Gastrocnemius medialis (tissue), 4 donors: ENCODE data around the gene MIB1. TPM values are rescaled to one million over a fixed set of nuclear protein-coding genes. Genes with fewer than 3 reads are reported as not detected.

Experiments
- ATAC-seq, 2 donors: fragments of 150-250 bp; one replicate each; pipeline ENCODE4 v1.9.1; 2016
- DNase-seq, 2 donors: peaks; one replicate each; pipeline ENCODE4 v3.0.0-alpha.2; 2019
- H3K27ac ChIP-seq, 4 donors: fragments of 200-600 bp; sonication (generic); 1 replicate in 1 of 4; 2 replicates in 3 of 4; pipeline ENCODE4 v1.5.1; 2016 to 2018; ENCODE audit warnings: mild to moderate bottlenecking in 2 of 4, moderate library complexity in 1 of 4
- H3K27me3 ChIP-seq, 3 donors: fragments of 200-600 bp; sonication (generic) in 2 of 3; 1 replicate in 1 of 3; 2 replicates in 2 of 3; pipeline versions ENCODE4 v1.5.1 to v1.6.0; 2016 to 2019; ENCODE audit warnings: mild to moderate bottlenecking in 1 of 3, moderate library complexity in 1 of 3
- H3K36me3 ChIP-seq, 2 donors: fragments of 200-600 bp; sonication (generic) in 1 of 2; one replicate each; pipeline ENCODE4 v1.5.1; 2017 to 2018
- H3K4me1 ChIP-seq, 2 donors: fragments of 200-600 bp; sonication (generic) in 1 of 2; one replicate each; pipeline ENCODE4 v1.5.1; 2016 to 2017; ENCODE audit warnings: mild to moderate bottlenecking in 2 of 2
- H3K4me3 ChIP-seq, 4 donors: fragments of 200-600 bp; sonication (generic) in 3 of 4; 1 replicate in 1 of 4; 2 replicates in 3 of 4; pipeline ENCODE4 v1.5.1; 2016 to 2019; ENCODE audit warnings: mild to moderate bottlenecking in 2 of 4
- H3K9me3 ChIP-seq, 3 donors: fragments of 200-600 bp; sonication (generic) in 2 of 3; 1 replicate in 1 of 3; 2 replicates in 2 of 3; pipeline ENCODE4 v1.5.1; 2016 to 2019
- POLR2A ChIP-seq, 2 donors: fragments of 450-650 bp; IDR thresholded peaks; one replicate each; pipeline ENCODE4 v1.6.1; 2017; ENCODE audit warnings: antibody characterized with exemption in 2 of 2, mild to moderate bottlenecking in 2 of 2, moderate library complexity in 2 of 2
- in situ Hi-C, 4 donors: fragments of 200-750 bp; cut with MboI; loops; one replicate each; pipeline versions ENCODE4 v1.15.0 to v1.8.0; 2017; ENCODE audit warnings: low sequenced_read_pairs in 4 of 4
- intact Hi-C: fragments of 100-400 bp; cut with DNase I; formaldehyde crosslinking; loops from one replicate; pipeline ENCODE4 v1.15.1; 2023; ENCODE audit warnings: low total_unique reads
- total RNA-seq, 4 donors: library from RNA; depleted of rRNA; stranded (reverse); fragments of >200 nt; gene quantifications; one replicate each; pipeline versions ENCODE4 v1.1.0 to v1.2.3, GENCODE V29; 2016
- TF ChIP-seq, protein P1 (sequence below), 5 experiments: fragments of 450-650 bp in 3 of 5; fragments of 200-600 bp in 2 of 5; sonication (generic) in 2 of 5; IDR thresholded peaks in 4 of 5; conservative IDR thresholded peaks in 1 of 5; 1 replicate in 4 of 5; 2 replicates in 1 of 5; pipeline ENCODE4 v1.5.1; 2016 to 2019; ENCODE audit warnings: antibody characterized with exemption in 5 of 5, mild to moderate bottlenecking in 3 of 5, moderate library complexity in 3 of 5

The MIB1 gene
- total RNA-seq, 4 donors from 2014 or later: 16.4 to 22.3 (median 21.6) TPM

DNA sequence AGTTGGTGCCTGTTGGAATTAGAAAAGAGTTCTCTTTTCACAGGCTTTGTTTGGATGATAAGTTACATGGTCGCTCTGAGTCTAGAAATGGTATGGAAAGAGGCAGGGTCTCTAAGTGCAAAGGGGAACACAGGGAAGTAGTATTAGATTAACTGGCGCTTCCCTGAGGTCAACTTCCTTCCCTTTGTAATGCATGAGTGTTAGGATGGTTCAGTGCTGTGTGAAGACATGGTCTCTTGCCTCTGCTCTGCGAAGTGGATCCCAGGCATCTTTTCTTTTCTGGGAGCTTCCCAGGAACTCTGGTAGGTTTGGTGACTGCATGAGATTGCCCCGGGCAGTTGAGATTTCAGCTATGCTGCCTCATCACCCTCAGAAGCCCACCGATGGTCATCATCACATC, 170.3 kb downstream of the MIB1 start:
- Histone ChIP-seq H3K27me3 (no peaks in the 10 kb centered on the region), H3K4me3 (no peak overlapping the region), H3K36me3 (no peaks in the 10 kb centered on the region), H3K27ac (no peak overlapping the region), H3K9me3 (no peaks in the 10 kb centered on the region), H3K4me1 (no peaks in the 10 kb centered on the region)
- in situ Hi-C loops: no loop called here
- ATAC-seq (no peak), DNase-seq (no peak)
- intact Hi-C loops: no loop called here
- TF ChIP-seq, protein P1, sequence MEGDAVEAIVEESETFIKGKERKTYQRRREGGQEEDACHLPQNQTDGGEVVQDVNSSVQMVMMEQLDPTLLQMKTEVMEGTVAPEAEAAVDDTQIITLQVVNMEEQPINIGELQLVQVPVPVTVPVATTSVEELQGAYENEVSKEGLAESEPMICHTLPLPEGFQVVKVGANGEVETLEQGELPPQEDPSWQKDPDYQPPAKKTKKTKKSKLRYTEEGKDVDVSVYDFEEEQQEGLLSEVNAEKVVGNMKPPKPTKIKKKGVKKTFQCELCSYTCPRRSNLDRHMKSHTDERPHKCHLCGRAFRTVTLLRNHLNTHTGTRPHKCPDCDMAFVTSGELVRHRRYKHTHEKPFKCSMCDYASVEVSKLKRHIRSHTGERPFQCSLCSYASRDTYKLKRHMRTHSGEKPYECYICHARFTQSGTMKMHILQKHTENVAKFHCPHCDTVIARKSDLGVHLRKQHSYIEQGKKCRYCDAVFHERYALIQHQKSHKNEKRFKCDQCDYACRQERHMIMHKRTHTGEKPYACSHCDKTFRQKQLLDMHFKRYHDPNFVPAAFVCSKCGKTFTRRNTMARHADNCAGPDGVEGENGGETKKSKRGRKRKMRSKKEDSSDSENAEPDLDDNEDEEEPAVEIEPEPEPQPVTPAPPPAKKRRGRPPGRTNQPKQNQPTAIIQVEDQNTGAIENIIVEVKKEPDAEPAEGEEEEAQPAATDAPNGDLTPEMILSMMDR (IDR thresholded peaks at IDR 0.05 in 4 of 5, conservative IDR thresholded peaks at IDR 0.05 in 1 of 5): no peak
- TF ChIP-seq POLR2A (IDR thresholded peaks at IDR 0.05): no peak

DNA sequence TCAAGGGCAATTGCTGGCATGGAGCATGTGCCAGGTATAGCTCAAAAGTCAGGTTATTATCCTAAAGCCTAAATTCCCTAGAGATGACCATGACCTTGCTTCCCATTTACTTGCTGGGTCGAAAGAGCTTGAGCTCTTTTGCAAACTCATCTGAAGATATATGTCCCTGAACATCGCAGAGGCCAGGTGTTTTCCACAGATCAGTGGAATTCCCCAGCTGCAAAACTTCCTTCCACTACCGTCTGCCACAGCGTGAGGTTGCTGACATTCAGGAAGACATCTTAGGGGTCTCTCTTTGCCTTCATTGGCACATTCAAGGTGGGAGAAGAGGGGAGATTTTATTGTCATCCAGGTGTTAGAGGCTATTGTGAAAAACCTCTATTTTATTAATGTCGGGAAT, 171.0 kb downstream of the MIB1 start:
- TF ChIP-seq, protein P1 (IDR thresholded peaks at IDR 0.05 in 4 of 5, conservative IDR thresholded peaks at IDR 0.05 in 1 of 5): no peak
- no peak for TF ChIP-seq POLR2A (IDR thresholded peaks at IDR 0.05)
- in situ Hi-C loops: no loop called here

DNA sequence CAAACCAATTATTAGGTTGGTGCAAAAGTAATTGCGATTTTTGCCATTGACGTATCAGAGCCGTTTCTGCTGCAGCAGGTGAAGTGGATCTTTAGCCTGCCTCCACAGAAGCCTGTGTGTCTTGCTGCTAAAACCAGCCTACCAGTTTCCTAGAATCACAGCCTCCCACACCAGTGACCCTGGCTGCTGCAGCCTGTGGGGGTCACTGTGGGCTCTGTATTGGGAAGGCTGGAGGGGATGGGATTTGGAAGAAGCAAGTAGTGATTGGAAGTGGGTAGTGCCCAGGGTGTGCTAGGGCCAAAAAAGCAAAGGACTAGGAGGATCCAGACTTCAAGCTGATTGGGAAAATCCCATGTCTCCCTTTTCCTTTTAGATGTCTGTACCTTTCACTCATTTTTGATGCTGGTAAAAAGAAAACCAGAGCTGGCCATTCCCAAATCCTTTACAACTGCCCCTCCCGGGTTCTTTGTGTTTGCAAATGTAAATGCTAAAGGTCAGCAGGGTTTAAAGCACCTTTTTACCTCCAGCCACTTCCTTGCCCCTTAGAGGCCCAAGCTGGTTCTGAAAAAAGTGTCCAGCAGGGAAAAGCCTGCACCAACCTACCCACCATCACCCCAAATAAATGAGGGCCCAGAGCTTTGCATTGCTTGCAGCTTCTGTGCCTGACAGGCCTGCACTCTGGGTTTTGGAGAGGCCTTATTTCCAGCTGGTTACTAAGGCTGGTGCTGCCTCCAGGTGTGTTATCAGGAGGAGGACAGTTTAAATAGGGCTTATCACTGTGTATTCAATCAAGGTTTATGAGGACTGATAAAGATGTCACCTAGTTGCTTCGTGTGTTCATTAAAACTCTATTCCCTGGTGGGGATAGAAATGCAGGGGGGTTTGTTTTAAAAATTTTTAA, 172.0 kb downstream of the MIB1 start:
- no peak for ATAC-seq
- H3K4me3 ChIP-seq: no peak overlapping the region
- no peak overlapping the region for H3K27ac ChIP-seq
- DNase-seq: no peak
- no peak for TF ChIP-seq POLR2A (IDR thresholded peaks at IDR 0.05)
- TF ChIP-seq, protein P1 (IDR thresholded peaks at IDR 0.05 in 4 of 5, conservative IDR thresholded peaks at IDR 0.05 in 1 of 5): no peak
- intact Hi-C loops (no loop called here), in situ Hi-C loops (no loop called here)
- no peaks in the 10 kb centered on the region for H3K27me3 ChIP-seq
- no peaks in the 10 kb centered on the region for H3K9me3 ChIP-seq
- no peaks in the 10 kb centered on the region for H3K36me3 ChIP-seq
- no peaks in the 10 kb centered on the region for H3K4me1 ChIP-seq

More for the DNA sequence above, 171.0 kb downstream of the MIB1 start:
- H3K27me3 ChIP-seq: no peaks in the 10 kb centered on the region
- no peak overlapping the region for H3K27ac ChIP-seq
- intact Hi-C loops: no loop called here
- no peak overlapping the region for H3K4me3 ChIP-seq
- no peaks in the 10 kb centered on the region for H3K36me3 ChIP-seq
- DNase-seq: no peak
- H3K4me1 ChIP-seq: no peaks in the 10 kb centered on the region
- ATAC-seq: no peak
- no peaks in the 10 kb centered on the region for H3K9me3 ChIP-seq

DNA sequence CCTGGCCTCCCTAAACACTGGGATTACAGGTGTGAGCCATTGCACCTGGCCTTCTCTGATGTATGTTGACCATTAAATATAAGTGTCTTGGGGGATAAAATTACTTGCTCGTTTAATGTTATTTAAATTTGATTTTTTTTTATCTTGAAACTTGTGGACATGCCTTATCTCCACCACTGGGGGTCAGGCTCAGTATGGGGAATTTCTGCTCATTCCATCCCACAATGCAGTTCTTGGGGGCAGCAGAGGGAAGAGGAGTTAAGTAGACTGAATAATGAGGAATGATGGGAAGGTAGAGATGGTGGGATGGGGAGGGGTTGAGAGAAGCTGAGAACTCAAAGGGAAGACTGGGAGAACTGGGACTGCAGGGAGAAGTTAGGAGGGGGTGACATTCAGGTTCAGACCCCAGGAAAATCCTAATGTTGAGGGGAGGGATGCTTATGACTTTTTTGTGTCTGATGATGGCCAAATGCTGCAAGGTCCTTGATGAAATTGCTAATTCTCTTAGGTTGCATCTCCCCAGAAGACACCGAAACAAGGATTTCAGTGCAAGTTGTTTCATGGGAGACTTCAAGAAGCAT, 174.2 kb downstream of the MIB1 start:
- Histone ChIP-seq H3K9me3 (no peaks in the 10 kb centered on the region), H3K4me3 (no peak overlapping the region), H3K27me3 (no peaks in the 10 kb centered on the region), H3K4me1 (no peaks in the 10 kb centered on the region), H3K36me3 (no peaks in the 10 kb centered on the region), H3K27ac (no peak overlapping the region)
- no peak for DNase-seq
- intact Hi-C loops: no loop called here
- no peak for ATAC-seq
- in situ Hi-C loops: no loop called here
- TF ChIP-seq POLR2A (IDR thresholded peaks at IDR 0.05): no peak
- TF ChIP-seq, protein P1 (IDR thresholded peaks at IDR 0.05 in 4 of 5, conservative IDR thresholded peaks at IDR 0.05 in 1 of 5): no peak
